SK-N-MC (cell line): ENCODE data around the gene TUBE1.

Experiments used
- EZH2 ChIP-seq: fragments of 200-600 bp; sonication (generic); IDR thresholded peaks from one replicate; pipeline ENCODE4 v1.6.1; 2017; ENCODE audit warnings: antibody characterized with exemption
- FOXP2 ChIP-seq: optimal IDR thresholded peaks from 2 replicates; pipeline ENCODE3; 2011; ENCODE audit warnings: mild to moderate bottlenecking, moderate library complexity; ENCODE audit not compliant: insufficient read depth; ENCODE audit errors: extremely low read length, control extremely low read depth
- POLR2AphosphoS5 ChIP-seq: IDR thresholded peaks from 2 replicates; pipeline ENCODE4 v1.6.1; 2012; ENCODE audit warnings: mild to moderate bottlenecking, low read depth, low read length, borderline replicate concordance

DNA sequence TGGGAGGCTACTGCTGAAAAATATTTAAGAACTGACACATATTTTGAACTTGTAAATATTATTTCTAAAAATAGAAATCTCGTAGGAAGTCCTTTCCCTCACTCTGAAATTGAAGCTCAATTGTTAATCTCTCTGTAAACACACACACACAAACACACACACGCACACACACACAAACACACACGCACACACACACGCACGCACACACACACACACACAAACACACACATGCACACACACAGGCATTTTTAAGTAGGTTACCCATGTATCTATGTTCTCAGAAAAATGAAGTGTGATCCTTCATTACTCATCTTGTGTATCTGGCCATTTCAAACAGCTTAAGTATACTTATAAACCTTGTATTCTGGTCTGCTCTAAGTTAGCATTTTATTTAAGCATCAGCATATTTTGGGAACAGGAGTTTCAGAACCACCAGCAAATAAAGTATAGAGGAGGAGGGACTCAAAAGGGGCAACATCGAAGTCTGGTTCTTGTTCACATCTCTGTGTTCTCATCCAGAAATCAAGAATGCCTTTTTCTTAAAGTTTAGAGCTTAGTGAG is 21.8 kb downstream of the TUBE1 start:
- TF ChIP-seq POLR2AphosphoS5 (no peak), EZH2 (no peak), FOXP2 (no peak)
